B cell (primary cell): ENCODE measurements around the gene CRY1. TPM values are rescaled to one million over a fixed set of nuclear protein-coding genes. Genes with fewer than 3 reads are reported as not detected.

Source experiments
- ATAC-seq: fragments of 200-7000 bp; cut with Tn5 transposase; one replicate; pipeline ENCODE4 v1.10.0; 2021; ENCODE audit warnings: low read depth, mild to moderate bottlenecking, moderate number of reproducible peaks, moderate library complexity
- CTCF ChIA-PET: fragments of 350-600 bp; sonication (Branson Sonifier 250); formaldehyde crosslinking; loops from one replicate; lab custom pipeline; 2021; ENCODE audit warnings: antibody characterized with exemption, inconsistent platforms; lab: Charles Lee
- POLR2A ChIA-PET: fragments of 350-600 bp; sonication (Branson Sonifier 250); formaldehyde crosslinking; loops from one replicate; lab custom pipeline; 2021; ENCODE audit warnings: antibody characterized with exemption; lab: Charles Lee
- DNase-seq: peaks from one replicate; pipeline ENCODE4 v3.0.0; 2013
- H2AFZ ChIP-seq: 2 replicates; pipeline ENCODE4 v1.6.1; 2012; ENCODE audit warnings: mild to moderate bottlenecking, low read depth, low read length; ENCODE audit not compliant: insufficient read depth, poor library complexity, severe bottlenecking
- H3K27ac ChIP-seq, 2 donors: 1 replicate in 1 of 2; 2 replicates in 1 of 2; pipeline ENCODE4 v1.5.1; 2012 to 2013; ENCODE audit warnings: low read length in 2 of 2, mild to moderate bottlenecking in 2 of 2, moderate library complexity in 1 of 2
- H3K27me3 ChIP-seq, 4 experiments: fragments of 200-600 bp in 1 of 4; sonication (generic) in 1 of 4; replicated peaks in 1 of 4; 1 replicate in 2 of 4; 2 replicates in 2 of 4; pipeline versions ENCODE4 v1.6.1 to v1.7.0; 2013 to 2016; ENCODE audit warnings: low read length in 3 of 4, mild to moderate bottlenecking in 2 of 4, mixed read lengths in 1 of 4, moderate library complexity in 1 of 4; ENCODE audit not compliant: insufficient read depth in 4 of 4, control insufficient read depth in 3 of 4; ENCODE audit errors: control extremely low read depth in 1 of 4
- H3K36me3 ChIP-seq, 2 experiments: replicated peaks in 1 of 2; 1 replicate in 1 of 2; 2 replicates in 1 of 2; pipeline versions ENCODE4 v1.6.1 to v1.7.1; 2013; ENCODE audit warnings: low read length in 1 of 2; ENCODE audit not compliant: insufficient read depth in 2 of 2, control insufficient read depth in 1 of 2; ENCODE audit errors: control extremely low read depth in 1 of 2, extremely low read depth in 1 of 2
- H3K4me1 ChIP-seq, 2 donors: fragments of 200-600 bp in 1 of 2; sonication (generic) in 1 of 2; 1 replicate in 1 of 2; 2 replicates in 1 of 2; pipeline versions ENCODE4 v1.5.1 to v1.6.1; 2013 to 2017; ENCODE audit warnings: low read length in 2 of 2; ENCODE audit not compliant: control insufficient read depth in 2 of 2, insufficient read depth in 2 of 2
- H3K4me2 ChIP-seq: replicated peaks from 2 replicates; pipeline ENCODE3; 2012; ENCODE audit warnings: mild to moderate bottlenecking, low read depth, low read length; ENCODE audit not compliant: poor library complexity, severe bottlenecking
- H3K4me3 ChIP-seq, 5 experiments: fragments of 200-600 bp in 1 of 5; sonication (generic) in 1 of 5; 1 replicate in 3 of 5; 2 replicates in 2 of 5; pipeline versions ENCODE4 v1.5.1 to v1.7.0; 2011 to 2016; ENCODE audit warnings: low read length in 4 of 5, mild to moderate bottlenecking in 4 of 5, low read depth in 2 of 5, control low read depth in 1 of 5, moderate library complexity in 1 of 5; ENCODE audit not compliant: insufficient read depth in 1 of 5; ENCODE audit errors: control extremely low read depth in 1 of 5, extremely low read depth in 1 of 5
- H3K79me2 ChIP-seq: fragments of 200-600 bp; sonication (generic); one replicate; pipeline ENCODE4 v1.6.0; 2016; ENCODE audit warnings: low read length; ENCODE audit not compliant: control insufficient read depth, insufficient read depth
- H3K9ac ChIP-seq: fragments of 200-600 bp; sonication (generic); 2 replicates; pipeline ENCODE4 v1.6.1; 2017; ENCODE audit warnings: mild to moderate bottlenecking, low read length, moderate library complexity
- H3K9me3 ChIP-seq, 3 donors: one replicate each; pipeline versions ENCODE4 v1.6.1 to v1.7.1; 2013; ENCODE audit warnings: low read length in 2 of 3; ENCODE audit not compliant: control insufficient read depth in 2 of 3, insufficient read depth in 1 of 3; ENCODE audit errors: control extremely low read depth in 1 of 3
- H4K20me1 ChIP-seq: 2 replicates; pipeline ENCODE4 v1.6.0; 2012; ENCODE audit warnings: mild to moderate bottlenecking, low read length; ENCODE audit not compliant: insufficient read depth, control insufficient read depth, poor library complexity, severe bottlenecking
- H3K27ac Mint-ChIP-seq: one replicate; pipeline ENCODE4 v1.8.0; 2021; ENCODE audit warnings: mixed read lengths
- H3K27me3 Mint-ChIP-seq: one replicate; pipeline ENCODE4 v1.8.0; 2021; ENCODE audit warnings: mixed read lengths
- H3K4me1 Mint-ChIP-seq: one replicate; pipeline ENCODE4 v1.8.0; 2021; ENCODE audit warnings: mixed read lengths
- H3K4me3 Mint-ChIP-seq: one replicate; pipeline ENCODE4 v1.8.0; 2021; ENCODE audit warnings: mixed read lengths
- H3K9me3 Mint-ChIP-seq: one replicate; pipeline ENCODE4 v1.8.0; 2022; ENCODE audit warnings: mixed read lengths; ENCODE audit not compliant: insufficient read depth
- CTCF ChIP-seq: fragments of 200-600 bp; IDR thresholded peaks from one replicate; pipeline ENCODE4 v1.8.0; 2022; ENCODE audit warnings: antibody characterized with exemption, mild to moderate bottlenecking
- EZH2 ChIP-seq: IDR thresholded peaks from 2 replicates; pipeline ENCODE4 v1.6.1; 2012; ENCODE audit warnings: borderline replicate concordance, low read depth, mild to moderate bottlenecking, moderate library complexity, low read length; ENCODE audit not compliant: insufficient read depth, poor library complexity, severe bottlenecking
- WGBS: methylation state at CpG from one replicate; pipeline ENCODE4 v1.1.5; 2013; ENCODE audit warnings: missing lambda C conversion rate; ENCODE audit not compliant: insufficient coverage; 5-methylcytosine and 5-hydroxymethylcytosine counted together
- intact Hi-C: fragments of 100-400 bp; cut with micrococcal nuclease; formaldehyde crosslinking; loops from one replicate; pipeline ENCODE4 v1.10.0; 2022
- polyA plus RNA-seq: library from polyadenylated mRNA; depleted of rRNA; stranded (reverse); fragments of >200 nt; gene quantifications from 2 replicates; pipeline ENCODE4 v1.2.3, GENCODE V29; 2012
- total RNA-seq, 2 donors: library from RNA; stranded (reverse); fragments of 120-200 nt in 1 of 2; gene quantifications; 1 replicate in 1 of 2; 2 replicates in 1 of 2; pipeline versions ENCODE4 v1.2.3 to v1.2.4, GENCODE V29; 2013 to 2022

Gene CRY1
- total and polyA plus RNA-seq, 2 donors (not counting 1 experiment from before 2014, with no cell fraction given): 2.4 to 8.8 TPM

DNA sequence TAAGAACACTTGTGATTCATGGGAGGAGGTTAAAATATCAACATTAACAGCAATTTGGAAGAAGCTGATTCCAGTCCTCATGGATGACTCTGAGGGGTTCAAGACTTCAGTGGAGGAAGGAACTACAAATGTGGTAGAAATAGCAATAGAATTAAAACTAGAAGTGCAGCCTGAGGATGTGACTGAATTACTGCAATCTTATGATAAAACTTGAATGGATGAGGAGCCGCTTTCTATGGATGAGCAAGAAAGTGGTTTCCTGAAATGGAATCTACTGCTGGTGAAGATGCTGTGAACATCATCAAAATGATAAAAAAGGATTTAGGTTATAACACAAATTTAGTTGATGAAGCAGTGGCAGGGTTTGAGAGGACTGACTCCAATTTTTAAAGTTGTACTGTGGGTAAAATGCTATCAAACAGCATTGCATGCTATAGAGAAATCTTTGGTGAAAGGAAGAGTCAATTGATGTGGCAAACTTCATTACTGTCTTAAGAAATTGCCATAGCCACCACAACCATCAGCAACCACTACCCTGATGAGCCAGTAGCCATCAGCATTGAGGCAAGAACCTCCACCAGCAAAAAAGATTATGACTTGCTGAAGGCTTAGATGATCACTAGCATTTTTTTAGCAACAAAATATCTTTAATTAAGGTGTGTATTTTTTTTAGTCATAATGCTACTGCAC is 80.5 kb downstream of the CRY1 start:
- Mint-ChIP-seq H3K9me3 (no peaks in the 10 kb centered on the region), H3K27me3 (no peaks in the 10 kb centered on the region), H3K4me1 (no peaks in the 10 kb centered on the region), H3K4me3 (no peak overlapping the region), H3K27ac (no peak overlapping the region)
- H3K79me2 ChIP-seq: no peaks in the 10 kb centered on the region
- ATAC-seq: no peak
- H4K20me1 ChIP-seq: no peaks in the 10 kb centered on the region
- TF ChIP-seq EZH2: no peak
- TF ChIP-seq CTCF: no peak
- H3K9me3 ChIP-seq: no peaks in the 10 kb centered on the region
- no peaks in the 10 kb centered on the region for H3K4me1 ChIP-seq
- POLR2A ChIA-PET: no interaction called here
- H3K9ac ChIP-seq: no peak overlapping the region
- H3K27me3 ChIP-seq: no peaks in the 10 kb centered on the region
- no peak overlapping the region for H3K4me3 ChIP-seq
- no peak for DNase-seq
- CTCF ChIA-PET: no interaction called here
- intact Hi-C loops: no loop called here
- 100% methylated on average over 1 of the region's 1 CpG for WGBS
- no peak overlapping the region for H3K4me2 ChIP-seq
- H3K27ac ChIP-seq: no peak overlapping the region
- no peaks in the 10 kb centered on the region for H3K36me3 ChIP-seq
- no peak overlapping the region for H2AFZ ChIP-seq

DNA sequence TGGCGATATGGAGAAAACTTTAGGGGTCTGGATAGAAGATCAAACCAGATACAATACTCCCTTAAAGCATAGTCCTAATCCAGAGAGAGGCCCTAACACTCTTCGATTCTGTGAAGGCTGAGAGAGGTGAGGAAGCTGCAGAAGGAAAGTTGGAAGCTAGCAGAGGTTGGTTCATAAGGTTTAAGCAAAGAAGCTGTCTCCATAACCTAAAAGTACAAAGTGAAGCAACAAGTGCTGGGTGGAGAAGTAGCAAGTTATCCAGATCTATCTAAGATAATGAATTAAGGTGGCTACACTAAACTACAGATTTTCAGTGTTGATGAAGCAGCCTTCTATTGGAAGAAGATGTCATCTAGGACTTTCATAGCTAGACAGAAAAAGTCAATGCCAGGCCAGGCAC is 81.8 kb downstream of the CRY1 start:
- Histone ChIP-seq H3K79me2 (no peaks in the 10 kb centered on the region), H3K4me2 (no peak overlapping the region), H3K27me3 (no peaks in the 10 kb centered on the region), H3K27ac (no peak overlapping the region), H3K9ac (no peak overlapping the region), H3K9me3 (no peaks in the 10 kb centered on the region), H2AFZ (no peak overlapping the region), H3K36me3 (no peaks in the 10 kb centered on the region), H3K4me3 (no peak overlapping the region), H3K4me1 (no peaks in the 10 kb centered on the region), H4K20me1 (no peaks in the 10 kb centered on the region)
- Mint-ChIP-seq H3K27me3 (no peaks in the 10 kb centered on the region), H3K4me3 (no peak overlapping the region), H3K27ac (no peak overlapping the region), H3K4me1 (no peaks in the 10 kb centered on the region), H3K9me3 (no peaks in the 10 kb centered on the region)
- POLR2A ChIA-PET: no interaction called here
- no CpG with 5 or more reads among the region's 2 CpGs for WGBS
- no peak for DNase-seq
- intact Hi-C loops: no loop called here
- no peak for ATAC-seq
- TF ChIP-seq CTCF (no peak), EZH2 (no peak)
- CTCF ChIA-PET: interaction anchor here (0.6 kb wide), 1 partner anchor 664 kb away, joined by 3 read pairs; no protein-coding TSS in a partner anchor
